Liver (tissue), 3 donors: ENCODE data around the gene PDLIM3.

Source experiments
- RAD21 ChIP-seq, 2 donors: IDR thresholded peaks; 2 replicates each; pipeline ENCODE4 v1.6.1; 2016; ENCODE audit warnings: antibody characterized with exemption in 2 of 2, mild to moderate bottlenecking in 2 of 2
- RXRA ChIP-seq, 2 donors: IDR thresholded peaks; 2 replicates each; pipeline ENCODE4 v1.6.1; 2017 to 2018; ENCODE audit warnings: antibody characterized with exemption in 2 of 2, mild to moderate bottlenecking in 1 of 2
- TF ChIP-seq, protein P1 (sequence below): fragments of 150-350 bp; IDR thresholded peaks from 2 replicates; pipeline ENCODE4 v1.5.1; 2017; ENCODE audit warnings: improper control_type of control experiment, low read depth, low read length; ENCODE audit not compliant: missing input control
- donor health status: healthy.
- donor health status: healthy.

DNA sequence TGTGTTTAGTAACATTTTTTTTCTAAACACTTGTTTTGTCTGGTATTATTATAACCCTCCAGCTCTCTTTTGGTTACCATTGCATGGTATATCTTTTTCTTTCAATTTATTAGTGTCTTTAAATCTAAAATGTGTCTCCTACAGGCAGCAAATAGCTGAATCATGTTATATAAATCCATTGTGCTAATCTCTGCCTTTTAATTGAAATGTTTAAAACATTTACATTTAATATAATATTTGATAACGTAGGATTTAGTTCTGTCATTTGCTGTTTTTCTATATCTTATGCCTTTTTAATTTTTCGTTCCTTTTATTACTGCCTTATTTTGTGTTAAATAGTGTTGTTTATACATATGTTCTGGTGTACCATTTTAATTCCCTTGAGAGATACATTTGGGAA, 46.7 kb downstream of the PDLIM3 start:
- TF ChIP-seq, protein P1, sequence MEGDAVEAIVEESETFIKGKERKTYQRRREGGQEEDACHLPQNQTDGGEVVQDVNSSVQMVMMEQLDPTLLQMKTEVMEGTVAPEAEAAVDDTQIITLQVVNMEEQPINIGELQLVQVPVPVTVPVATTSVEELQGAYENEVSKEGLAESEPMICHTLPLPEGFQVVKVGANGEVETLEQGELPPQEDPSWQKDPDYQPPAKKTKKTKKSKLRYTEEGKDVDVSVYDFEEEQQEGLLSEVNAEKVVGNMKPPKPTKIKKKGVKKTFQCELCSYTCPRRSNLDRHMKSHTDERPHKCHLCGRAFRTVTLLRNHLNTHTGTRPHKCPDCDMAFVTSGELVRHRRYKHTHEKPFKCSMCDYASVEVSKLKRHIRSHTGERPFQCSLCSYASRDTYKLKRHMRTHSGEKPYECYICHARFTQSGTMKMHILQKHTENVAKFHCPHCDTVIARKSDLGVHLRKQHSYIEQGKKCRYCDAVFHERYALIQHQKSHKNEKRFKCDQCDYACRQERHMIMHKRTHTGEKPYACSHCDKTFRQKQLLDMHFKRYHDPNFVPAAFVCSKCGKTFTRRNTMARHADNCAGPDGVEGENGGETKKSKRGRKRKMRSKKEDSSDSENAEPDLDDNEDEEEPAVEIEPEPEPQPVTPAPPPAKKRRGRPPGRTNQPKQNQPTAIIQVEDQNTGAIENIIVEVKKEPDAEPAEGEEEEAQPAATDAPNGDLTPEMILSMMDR = no peak
- TF ChIP-seq RAD21 (IDR thresholded peaks at IDR 0.05) (no peak), RXRA (IDR thresholded peaks at IDR 0.05) (no peak)
